Right ventricle myocardium inferior (tissue), 1 donor: ENCODE measurements around the gene ARPP21. TPM values are rescaled to one million over a fixed set of nuclear protein-coding genes. Genes with fewer than 3 reads are reported as not detected.

Experiments
- ATAC-seq: fragments of 200-7000 bp; cut with Tn5 transposase; one replicate; pipeline ENCODE4 v1.9.1; 2020; ENCODE audit warnings: mild to moderate bottlenecking, moderate library complexity
- DNase-seq: peaks from one replicate; pipeline ENCODE4 v3.0.0; 2021; ENCODE audit errors: missing footprints
- intact Hi-C: fragments of 100-400 bp; cut with DNase I; formaldehyde crosslinking; loops from one replicate; pipeline ENCODE4 v1.11.0; 2022
- total RNA-seq: library from RNA; stranded (reverse); fragmentation: NEBNext Ultra II Directional; extraction: Animal tissue kit (Norgen Biotek cat#: 25700); gene quantifications from one replicate; pipeline ENCODE4 v1.2.1, GENCODE V29; 2021
- donor health status: DM: no; HTN: yes; CAD: no; lungs with severe emphysema.

ARPP21 gene
- total RNA-seq, 1 donor from 2014 or later = not detected

DNA sequence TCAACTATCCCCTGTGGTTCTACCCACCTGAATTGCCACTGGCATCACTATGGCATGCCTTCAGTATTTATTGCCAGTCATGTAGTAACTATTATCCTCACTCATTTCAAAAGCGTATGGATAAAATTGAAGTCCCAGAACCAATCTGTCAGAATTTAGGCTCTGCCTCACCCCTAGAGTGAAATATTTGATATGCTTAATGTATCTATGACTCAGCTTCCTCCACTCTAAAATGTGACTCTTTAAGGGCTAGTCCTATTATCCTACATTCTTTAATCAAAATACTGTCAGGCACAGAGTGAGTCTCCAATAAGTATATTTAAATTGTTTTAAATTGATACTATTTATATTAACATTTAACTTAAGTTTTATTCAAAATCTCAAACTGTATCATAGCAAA, 27.6 kb downstream of the ARPP21 start:
- DNase-seq (no peak), ATAC-seq (no peak)
- intact Hi-C loops = no loop called here

DNA sequence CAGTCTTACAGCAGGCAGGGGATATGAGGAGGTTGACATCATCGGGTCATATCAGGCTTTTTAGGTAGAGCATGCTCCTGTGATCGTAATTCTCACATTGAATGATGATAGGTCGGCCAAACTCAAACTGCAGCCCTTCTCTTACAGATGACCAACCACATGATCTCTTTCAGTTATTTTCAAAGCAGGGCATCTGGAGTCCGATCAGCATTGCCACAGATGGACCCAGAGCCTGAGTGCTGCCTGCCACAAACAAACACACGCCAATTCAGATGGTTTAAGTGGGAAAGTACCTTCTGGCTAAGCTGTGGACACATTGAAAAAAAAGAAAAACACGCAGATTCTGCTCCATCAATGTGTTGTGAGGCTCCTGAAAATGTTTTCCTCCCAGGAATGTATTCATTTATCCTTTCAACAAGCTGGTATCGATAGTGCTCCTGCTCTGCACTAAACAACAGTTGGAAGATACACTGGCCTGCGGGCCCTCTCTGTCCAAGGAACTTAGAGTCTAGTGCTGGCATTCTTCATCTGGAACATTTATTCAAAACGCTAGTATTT, 31.2 kb downstream of the ARPP21 start:
- ATAC-seq (no peak), DNase-seq (no peak)
- intact Hi-C loops = no loop called here

DNA sequence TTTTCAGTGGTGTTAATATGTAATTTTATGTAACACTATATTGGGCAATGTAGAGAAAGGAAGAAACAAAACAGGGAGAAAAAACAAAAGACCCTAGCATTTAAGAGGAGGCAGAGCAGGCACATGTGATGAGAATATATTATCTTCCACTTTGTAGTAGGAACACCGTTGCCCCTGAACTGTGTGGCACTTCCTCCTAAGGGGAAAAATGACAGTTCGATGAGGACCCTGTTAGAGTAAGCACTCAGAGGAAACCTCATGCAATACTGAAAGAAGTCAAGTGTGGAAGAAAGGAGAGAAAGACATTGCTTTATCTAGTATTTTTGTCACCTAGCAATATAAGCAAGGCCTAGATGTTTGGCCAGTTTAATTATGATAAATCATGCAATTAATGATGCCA, 32.2 kb downstream of the ARPP21 start:
- ATAC-seq (no peak), DNase-seq (no peak)
- intact Hi-C loops = no loop called here

DNA sequence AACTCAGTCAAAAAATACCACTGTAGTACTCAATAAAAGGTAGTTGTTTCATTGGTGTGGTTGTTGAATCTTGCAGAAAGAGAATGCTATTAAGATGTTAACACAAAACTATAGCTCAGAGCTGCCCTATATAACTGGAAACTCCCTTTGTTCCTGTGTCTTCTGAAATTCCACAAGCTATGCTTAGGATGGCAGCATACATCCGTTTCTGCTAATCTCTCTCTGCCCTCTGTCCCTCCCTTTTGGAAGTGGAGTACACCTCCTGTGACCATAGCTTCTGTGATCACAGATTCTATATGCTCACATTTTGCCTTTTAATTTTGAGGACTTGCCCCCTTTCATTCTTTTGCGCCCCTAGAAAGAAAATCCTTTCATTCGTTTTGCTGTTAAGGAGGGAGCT, 33.7 kb downstream of the ARPP21 start:
- intact Hi-C loops = no loop called here
- no peak for DNase-seq
- ATAC-seq = no peak

DNA sequence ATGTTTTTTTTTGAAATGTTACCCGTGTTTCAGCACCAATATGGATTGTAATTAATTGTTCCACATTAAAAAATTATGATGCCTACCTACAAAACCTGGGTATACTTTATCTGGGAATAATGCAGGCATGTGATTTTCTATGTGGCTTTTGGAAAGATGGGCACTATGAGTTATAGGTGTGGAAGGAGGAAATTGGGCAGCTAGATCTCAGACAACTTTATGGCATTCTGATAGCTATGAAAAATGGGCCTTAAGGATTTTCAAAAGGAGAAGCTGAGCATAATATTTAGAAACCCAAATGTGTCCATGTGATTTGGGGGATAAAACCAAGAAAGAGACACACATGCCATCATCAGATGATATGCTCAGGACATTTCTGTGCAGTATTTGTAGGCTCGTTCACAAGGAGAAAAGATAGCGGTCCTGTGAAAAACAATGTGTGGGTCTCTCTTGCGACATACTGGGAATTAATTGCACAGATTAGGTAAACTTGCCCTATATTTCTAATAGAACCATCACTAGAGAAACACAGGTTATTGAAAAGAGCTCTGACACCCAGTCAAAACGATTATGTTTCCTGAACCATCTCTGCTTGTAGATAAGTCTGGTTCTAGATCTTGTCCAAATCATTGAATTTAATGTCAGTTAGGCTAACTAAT, 35.3 kb downstream of the ARPP21 start:
- intact Hi-C loops = no loop called here

DNA sequence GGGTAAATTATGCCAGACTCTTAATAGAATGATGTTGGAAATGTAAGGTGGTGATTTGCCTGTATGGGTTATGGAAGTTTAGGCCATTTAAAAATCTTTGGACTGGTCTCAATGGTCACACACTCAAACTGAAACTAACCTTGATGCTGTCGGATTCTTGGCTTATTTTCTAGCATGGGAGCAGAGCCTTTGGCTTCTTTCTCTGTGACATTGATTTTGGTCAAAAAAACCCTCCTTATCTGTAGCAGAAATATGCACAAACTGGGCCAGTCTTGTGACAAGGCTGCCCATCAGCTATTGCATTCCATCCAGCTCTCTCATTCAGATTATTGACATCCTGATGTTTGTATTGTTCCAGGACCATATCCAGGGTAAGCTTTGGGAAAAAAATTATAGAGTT, 35.9 kb downstream of the ARPP21 start:
- DNase-seq (no peak), ATAC-seq (no peak)
- intact Hi-C loops = no loop called here

More for the DNA sequence above, 35.3 kb downstream of the ARPP21 start:
- DNase-seq (no peak), ATAC-seq (no peak)

DNA sequence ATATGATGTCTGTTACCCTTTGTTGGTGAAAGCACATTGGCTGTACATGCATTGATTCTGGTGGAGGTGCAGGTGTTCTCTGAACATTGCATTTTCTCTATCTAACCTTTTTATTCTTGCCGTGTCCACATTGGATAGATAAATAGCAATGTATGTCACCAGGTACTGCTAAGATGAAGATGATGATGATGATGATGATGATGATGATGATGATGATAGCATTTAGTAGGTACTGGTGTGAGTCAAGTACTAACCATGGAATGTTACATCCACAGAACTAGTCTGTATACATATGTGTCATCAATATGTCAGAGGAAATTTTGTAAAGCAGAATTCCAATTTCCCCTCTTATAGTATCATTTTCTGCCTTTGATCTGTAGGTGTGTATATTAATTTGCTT, 36.3 kb downstream of the ARPP21 start:
- ATAC-seq (no peak), DNase-seq (no peak)
- intact Hi-C loops = no loop called here

DNA sequence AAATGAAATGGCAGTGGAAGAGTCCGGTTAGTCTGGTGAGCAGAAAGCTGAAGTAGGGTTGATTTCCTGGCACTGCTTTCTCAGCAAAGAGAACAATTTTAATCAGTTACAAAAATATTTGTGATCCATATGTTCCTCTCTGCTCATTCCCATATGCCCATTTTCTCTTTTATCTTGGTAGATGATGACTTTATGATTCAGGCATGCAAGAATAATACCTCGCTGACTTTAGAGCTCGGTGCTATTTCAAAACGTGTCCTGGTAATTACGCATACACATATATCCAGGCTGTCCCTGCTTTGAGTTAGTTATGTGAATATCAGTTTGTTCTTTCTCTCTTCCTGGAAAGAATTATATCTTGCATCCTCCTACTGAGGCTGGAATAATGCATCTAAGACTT, 38.5 kb downstream of the ARPP21 start:
- intact Hi-C loops = no loop called here
- ATAC-seq (no peak), DNase-seq (no peak)

DNA sequence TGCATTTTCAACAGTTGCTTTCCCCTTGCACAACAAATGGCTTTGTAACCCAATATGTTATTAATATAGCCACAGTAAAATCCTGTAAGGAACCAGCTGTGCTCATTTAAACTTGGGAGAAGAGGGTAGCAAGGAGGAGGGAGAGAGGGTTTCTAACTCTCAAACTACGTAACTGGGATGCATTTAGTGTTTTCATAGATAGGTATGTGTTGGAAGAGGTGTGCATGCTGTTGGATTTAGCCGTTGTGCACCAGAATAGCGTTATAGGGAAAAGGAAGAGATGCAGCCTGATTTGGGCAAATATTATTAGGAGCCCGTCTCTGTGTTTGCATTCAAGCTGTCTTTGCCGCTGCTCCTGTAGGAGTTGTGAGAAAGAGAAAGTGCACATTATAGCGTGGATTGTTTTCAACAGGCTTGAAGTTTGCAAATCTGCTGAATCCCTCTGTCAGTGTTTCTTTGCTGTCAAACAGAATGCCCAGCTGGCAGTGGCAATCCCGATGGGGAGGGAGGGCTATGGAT, 39.4 kb downstream of the ARPP21 start:
- no peak for ATAC-seq
- intact Hi-C loops = no loop called here
- no peak for DNase-seq

DNA sequence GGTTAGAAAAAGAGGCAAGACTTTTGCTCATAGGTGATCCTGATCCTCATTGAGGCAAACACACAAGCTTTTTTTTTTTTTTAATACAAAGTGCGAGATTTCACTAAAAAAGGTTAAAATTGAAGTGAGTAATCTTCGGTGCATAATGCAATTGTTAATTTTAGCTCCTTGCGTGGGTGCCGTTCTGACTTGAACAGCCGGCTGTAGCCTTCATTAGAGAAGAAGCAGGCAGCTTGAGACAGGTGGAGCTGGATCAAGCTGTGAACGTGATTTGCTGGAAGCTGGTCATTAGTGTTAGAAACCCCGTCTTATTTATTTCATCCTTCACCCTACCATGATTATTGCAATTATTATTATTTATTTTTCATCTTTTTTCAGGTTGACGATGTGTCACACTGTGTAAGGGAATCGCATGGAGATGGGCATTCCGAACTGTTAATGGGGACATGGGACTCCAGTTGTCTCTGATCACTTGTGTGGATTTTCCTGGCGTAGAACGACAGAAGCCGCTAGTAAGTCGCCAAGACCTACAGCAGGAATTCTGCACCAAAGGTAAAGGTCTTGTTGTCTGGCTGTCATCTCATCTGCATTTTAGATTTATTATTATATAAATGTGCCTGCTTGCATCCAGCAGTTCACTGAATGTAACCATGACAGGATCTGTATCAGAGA, 40.2 kb downstream of the ARPP21 start:
- ATAC-seq = no peak
- intact Hi-C loops = no loop called here
- no peak for DNase-seq

DNA sequence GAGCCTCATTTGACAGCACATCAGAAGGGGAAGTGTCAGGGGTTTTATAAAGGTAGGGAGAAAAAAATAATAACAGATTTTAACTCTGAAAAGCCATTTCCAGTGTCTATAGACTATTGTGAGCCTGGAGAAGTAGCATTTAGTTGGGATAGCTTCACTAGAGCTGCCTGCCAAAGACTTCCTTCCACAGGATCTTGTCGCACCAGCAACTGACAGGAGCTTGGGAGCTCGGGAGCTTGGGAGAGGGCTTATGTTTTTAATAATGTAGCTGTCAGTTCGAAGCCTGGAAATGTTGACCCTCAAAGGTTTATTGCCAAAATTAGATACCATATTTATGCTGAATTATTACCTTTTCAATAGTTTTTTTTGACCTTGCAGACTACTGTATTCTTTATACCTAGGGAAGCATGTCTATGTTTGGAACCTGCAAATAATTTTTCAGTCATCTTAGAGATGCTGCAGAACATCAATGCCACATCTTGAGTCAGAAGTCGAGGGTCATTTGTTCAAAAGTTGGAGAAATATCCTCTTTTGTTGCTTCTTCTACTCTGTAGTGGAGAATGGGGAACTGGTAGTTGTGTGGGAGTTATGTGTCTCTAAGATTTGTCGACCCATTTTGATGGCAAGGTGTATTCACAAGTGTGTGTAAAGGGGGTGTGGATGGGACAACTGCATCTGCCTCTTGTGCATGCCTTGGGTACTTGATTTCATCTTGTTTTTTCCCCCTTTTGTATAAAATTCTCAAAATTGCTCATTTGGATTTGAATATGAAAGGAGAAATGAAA, 41.7 kb downstream of the ARPP21 start:
- DNase-seq (no peak), ATAC-seq (no peak)
- intact Hi-C loops = no loop called here

DNA sequence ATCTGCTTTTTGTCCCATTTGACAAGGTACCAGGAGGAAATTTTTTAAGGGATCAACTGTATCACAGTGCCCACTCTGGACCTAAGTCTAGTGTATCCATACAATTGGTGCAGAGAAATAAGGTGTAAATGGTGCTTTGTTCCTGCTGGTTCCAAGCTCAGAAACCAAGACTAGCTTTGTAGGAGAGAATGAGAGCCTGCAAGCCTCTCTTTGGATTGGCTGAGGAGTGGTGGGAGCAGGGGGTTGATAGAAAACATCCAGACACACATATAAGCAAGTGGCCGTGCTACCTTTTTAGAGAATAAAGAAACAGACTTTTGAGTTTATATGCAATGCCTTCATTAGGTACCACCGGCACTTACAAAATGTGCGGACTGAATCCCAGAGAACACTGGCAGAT, 45.8 kb downstream of the ARPP21 start:
- DNase-seq = no peak
- intact Hi-C loops = no loop called here
- ATAC-seq = no peak

DNA sequence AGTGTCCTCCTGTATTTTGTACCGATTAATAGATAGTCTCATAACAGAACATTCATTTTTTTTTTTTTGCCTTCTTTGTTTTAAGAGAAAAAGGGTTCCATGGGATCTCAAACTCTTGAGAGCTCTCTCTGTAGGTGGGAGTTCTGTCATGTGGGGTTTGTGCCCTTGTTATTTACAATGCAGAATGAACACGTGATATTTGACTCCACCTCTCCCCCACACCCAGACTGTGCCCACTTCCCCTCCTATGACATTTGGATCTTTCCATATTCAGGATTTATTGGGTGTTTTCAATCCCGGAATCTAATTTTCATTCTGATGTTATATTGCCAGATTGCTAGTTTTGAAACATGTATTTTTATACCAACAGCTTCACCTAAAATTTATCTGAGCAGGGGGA, 49.5 kb downstream of the ARPP21 start:
- intact Hi-C loops = no loop called here
- ATAC-seq (no peak), DNase-seq (no peak)

DNA sequence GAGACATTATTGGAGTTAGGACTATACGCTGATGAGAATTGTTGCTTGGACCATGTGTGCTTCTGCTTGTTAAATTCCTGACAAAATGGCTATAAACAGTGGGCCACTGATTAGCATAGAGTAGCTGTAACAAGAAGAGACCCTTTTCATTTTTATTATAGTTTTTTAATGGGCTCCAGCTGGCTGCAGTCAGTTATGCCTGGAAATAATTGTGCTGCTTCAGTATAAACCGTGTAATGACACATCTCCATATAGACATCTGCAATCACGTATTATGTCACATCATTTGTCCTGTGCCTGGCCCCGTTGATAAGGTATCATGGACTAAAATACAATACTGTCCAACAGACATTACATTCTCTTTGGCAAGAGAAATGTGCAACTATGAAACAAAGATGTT, 50.9 kb downstream of the ARPP21 start:
- ATAC-seq (no peak), DNase-seq (no peak)
- intact Hi-C loops = no loop called here

DNA sequence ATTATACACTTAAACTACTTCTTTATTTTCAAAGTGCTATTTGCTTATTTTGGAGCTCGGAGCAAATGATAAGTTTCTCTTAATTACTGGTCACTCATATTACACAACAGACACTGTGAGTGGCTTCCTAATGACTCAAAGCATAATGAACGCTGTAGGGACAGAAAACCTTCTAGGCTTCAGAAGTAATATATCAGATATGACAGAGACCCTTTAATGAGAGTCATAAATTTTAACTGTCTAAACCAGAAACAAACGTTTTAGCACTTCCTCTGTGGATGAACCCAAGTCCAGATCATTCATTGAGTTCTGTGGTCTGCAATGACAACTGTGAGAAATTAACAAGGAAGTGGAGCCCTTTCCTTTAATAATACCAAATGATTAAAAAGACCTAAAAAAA, 66.6 kb downstream of the ARPP21 start:
- DNase-seq = no peak
- intact Hi-C loops = no loop called here
- ATAC-seq = no peak

DNA sequence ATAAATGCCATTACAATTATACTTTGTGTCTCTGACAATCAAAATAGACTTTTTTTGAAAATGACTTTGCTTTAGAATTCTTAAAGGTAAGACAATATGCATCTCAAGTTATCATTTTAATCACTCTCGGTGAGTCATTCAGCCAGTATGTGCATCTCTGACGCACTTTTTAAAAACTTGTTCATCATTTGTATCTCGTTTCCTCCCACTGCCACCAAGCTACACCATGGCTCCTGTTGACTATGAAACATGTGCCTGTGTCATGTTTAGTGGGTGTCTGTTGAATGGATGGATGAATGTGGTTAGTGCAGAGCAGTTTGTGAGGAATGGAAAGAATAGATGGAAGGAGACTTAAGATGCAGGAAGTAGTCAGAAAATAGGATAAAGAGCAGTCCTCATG, 68.6 kb downstream of the ARPP21 start:
- ATAC-seq (no peak), DNase-seq (no peak)
- intact Hi-C loops = no loop called here

DNA sequence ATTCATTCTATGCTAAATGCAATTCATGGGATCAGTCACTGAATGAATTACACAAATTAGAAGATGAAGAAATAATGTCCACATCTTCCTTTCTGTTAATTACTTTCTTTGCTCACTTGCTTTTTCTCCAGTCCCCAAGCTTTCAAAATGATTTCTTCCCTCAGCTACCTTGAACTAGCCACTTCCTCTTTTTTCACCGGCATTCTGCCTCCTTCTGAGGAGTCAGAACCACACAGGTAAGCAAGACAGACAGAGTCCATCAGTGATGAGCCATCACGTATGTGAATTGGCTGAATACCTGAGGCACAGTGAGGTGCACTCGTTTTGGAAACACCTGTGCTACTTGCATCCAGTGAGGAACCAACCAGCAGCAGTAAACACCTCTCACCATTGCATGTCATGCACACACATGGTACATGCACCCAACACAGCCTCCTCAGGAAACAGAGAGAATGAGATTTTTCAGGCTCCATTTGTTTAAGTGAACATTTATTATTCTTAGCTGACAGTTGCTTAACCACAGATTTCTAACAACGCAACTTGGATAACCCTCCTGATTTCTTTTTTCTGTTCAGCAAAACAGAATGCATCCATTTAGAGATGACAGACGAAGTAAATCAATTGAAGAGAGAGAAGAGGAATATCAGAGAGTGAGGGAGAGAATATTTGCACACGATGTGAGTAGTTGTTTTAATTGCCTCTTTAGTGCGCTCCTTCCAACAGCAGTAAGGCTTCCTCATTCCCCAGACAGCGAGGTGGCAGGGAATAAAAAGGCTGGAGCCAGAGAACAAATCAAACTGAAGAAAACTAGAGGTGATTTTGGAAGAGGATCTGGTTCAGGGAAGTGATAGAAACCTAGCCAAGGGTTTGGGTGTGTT, 69.3 kb downstream of the ARPP21 start:
- DNase-seq (no peak), ATAC-seq (no peak)
- intact Hi-C loops = no loop called here

DNA sequence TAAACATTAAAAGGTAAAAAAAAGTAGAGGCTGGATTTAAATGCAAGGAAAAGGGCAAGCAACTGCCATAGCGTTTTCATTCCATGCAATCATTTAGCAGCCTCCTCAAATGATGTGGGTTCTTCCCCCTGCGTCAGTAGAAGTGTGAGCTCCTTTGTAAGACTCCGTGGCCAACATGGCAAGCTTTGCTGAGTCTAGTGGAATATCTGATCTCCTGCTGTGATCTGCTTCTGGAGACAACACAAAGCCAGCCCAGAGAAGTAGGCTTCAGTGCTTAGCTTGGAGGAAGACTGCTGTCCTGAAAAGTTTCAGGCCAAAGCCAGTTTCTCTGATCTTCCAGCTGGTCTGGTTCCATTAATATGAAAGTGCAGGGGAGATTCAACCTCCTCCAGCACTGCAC, 70.4 kb downstream of the ARPP21 start:
- DNase-seq = no peak
- no peak for ATAC-seq
- intact Hi-C loops = no loop called here

DNA sequence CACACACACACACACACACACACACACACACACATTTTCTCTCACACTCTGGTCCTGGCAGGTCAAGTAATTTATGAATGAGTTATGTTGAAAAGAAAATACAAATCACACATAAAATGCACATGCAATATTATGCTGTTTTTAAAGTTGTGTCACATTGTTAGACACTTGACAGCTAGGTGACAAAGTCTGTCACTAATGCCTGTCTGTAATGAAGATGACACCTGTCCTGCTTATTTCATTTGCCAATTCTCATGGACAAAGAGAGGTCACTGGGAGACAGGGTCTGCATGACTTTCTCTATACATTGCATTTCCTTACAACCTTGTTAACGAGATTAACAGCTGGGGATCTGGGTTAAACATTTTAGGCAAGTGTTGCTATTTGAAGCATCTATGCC, 71.2 kb downstream of the ARPP21 start:
- DNase-seq = no peak
- ATAC-seq = no peak
- intact Hi-C loops = no loop called here
